Osteoblast (primary cell): ENCODE data around the gene GABPA. TPM values are rescaled to one million over a fixed set of nuclear protein-coding genes. Genes with fewer than 3 reads are reported as not detected.

Experiments used
- DNase-seq: peaks from one replicate; pipeline ENCODE4 v3.0.0; 2011; ENCODE audit warnings: low spot score, mixed read lengths; ENCODE audit not compliant: insufficient read length; ENCODE audit errors: missing footprints
- H2AFZ ChIP-seq: 2 replicates; pipeline ENCODE4 v1.6.0; 2011; ENCODE audit warnings: mild to moderate bottlenecking, low read length
- H3K27ac ChIP-seq: 2 replicates; pipeline ENCODE4 v1.5.1; 2011; ENCODE audit warnings: mild to moderate bottlenecking, low read depth, low read length, moderate library complexity
- H3K27me3 ChIP-seq: 2 replicates; pipeline ENCODE4 v1.6.0; 2012; ENCODE audit warnings: mild to moderate bottlenecking, control low read depth, inconsistent platforms, low read length, moderate library complexity; ENCODE audit not compliant: insufficient read depth
- H3K36me3 ChIP-seq: 2 replicates; pipeline ENCODE4 v1.5.1; 2011; ENCODE audit warnings: mild to moderate bottlenecking, low read length, control low read depth, moderate library complexity; ENCODE audit not compliant: insufficient read depth
- H3K4me1 ChIP-seq: 2 replicates; pipeline ENCODE4 v1.5.1; 2011; ENCODE audit warnings: mild to moderate bottlenecking, low read length, control low read depth, moderate library complexity; ENCODE audit not compliant: insufficient read depth
- H3K4me2 ChIP-seq: 2 replicates; pipeline ENCODE4 v1.6.0; 2011; ENCODE audit warnings: mild to moderate bottlenecking, low read length; ENCODE audit not compliant: insufficient read depth
- H3K4me3 ChIP-seq: fragments of 200-600 bp; sonication (generic); 3 replicates; pipeline ENCODE4 v1.5.1; 2012; ENCODE audit warnings: mild to moderate bottlenecking, low read length, inconsistent platforms; ENCODE audit not compliant: insufficient read depth
- H3K79me2 ChIP-seq: 2 replicates; pipeline ENCODE4 v1.6.0; 2012; ENCODE audit warnings: mild to moderate bottlenecking, low read length, control low read depth, inconsistent platforms; ENCODE audit not compliant: insufficient read depth
- H3K9me3 ChIP-seq: 2 replicates; pipeline ENCODE4 v1.5.1; 2011; ENCODE audit warnings: low read depth, low read length, control low read depth
- H4K20me1 ChIP-seq: 2 replicates; pipeline ENCODE4 v1.6.0; 2012; ENCODE audit warnings: mild to moderate bottlenecking, low read length, control low read depth; ENCODE audit not compliant: insufficient read depth
- CTCF ChIP-seq: IDR thresholded peaks from 2 replicates; pipeline ENCODE4 v1.5.1; 2011; ENCODE audit warnings: mild to moderate bottlenecking, low read depth, low read length, moderate library complexity; ENCODE audit errors: extremely low read depth
- total RNA-seq: library from RNA; depleted of rRNA; stranded (reverse); fragments of >200 nt; gene quantifications from 2 replicates; pipeline ENCODE4 v1.2.3, GENCODE V29; 2012

Gene GABPA
- total RNA-seq, 1 donor: 28.6 TPM

DNA sequence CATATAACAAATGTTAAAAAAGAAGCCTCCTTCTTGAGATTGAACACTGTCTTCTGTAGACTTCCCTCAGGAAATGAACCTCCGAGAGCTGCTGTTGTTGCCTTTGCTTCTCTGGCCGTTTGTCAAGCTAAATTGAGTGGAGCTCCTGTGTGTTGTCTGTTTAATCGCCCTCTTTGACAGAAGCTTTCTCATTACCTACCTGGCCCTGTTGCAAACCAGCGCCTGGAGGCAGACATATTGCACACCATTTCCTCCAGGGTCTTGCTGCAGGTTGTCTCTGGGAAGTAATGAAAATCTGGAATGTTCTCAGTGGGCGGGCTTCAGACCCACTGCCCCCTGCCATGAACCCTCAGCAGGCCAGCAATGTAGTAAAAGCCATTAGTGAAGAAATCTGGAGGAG is 83.3 kb downstream of the GABPA start:
- no peak for DNase-seq
- no peak for TF ChIP-seq CTCF
- no peaks in the 10 kb centered on the region for H3K9me3 ChIP-seq
- H4K20me1 ChIP-seq: no peaks in the 10 kb centered on the region
- no peak overlapping the region for H3K4me3 ChIP-seq
- H3K79me2 ChIP-seq: no peaks in the 10 kb centered on the region
- H3K27ac ChIP-seq: no peak overlapping the region
- H2AFZ ChIP-seq: no peak overlapping the region
- H3K4me1 ChIP-seq: no peaks in the 10 kb centered on the region
- H3K36me3 ChIP-seq: no peaks in the 10 kb centered on the region
- no peak overlapping the region for H3K4me2 ChIP-seq
- no peaks in the 10 kb centered on the region for H3K27me3 ChIP-seq

- no peak overlapping the region for H3K4me3 ChIP-seq
- no peak for DNase-seq
- H3K4me2 ChIP-seq: no peak overlapping the region
- no peaks in the 10 kb centered on the region for H4K20me1 ChIP-seq
- H3K27ac ChIP-seq: no peak overlapping the region
- no peak overlapping the region for H2AFZ ChIP-seq
- no peaks in the 10 kb centered on the region for H3K27me3 ChIP-seq
- H3K9me3 ChIP-seq: no peaks in the 10 kb centered on the region
- H3K4me1 ChIP-seq: no peaks in the 10 kb centered on the region
- H3K36me3 ChIP-seq: no peaks in the 10 kb centered on the region
- no peaks in the 10 kb centered on the region for H3K79me2 ChIP-seq
- TF ChIP-seq CTCF: no peak
Measured at GRCh38 chr21:25818551-25818950, 83.8 kb downstream of the GABPA start.

Other genes with a start within 250 kb of the GABPA start
- gene MRPL39, start 127.5 kb upstream of the GABPA start, total RNA-seq: 26.5 and 28.2 TPM in 2 replicates
- 0.88 and 1.1 TPM in 2 replicates for gene JAM2, start 95.7 kb upstream of the GABPA start, total RNA-seq
- 36.2 and 43.9 TPM in 2 replicates for gene ATP5PF, start 68 bp upstream of the GABPA start, total RNA-seq